OCI-LY1 (cell line): Measurements from ENCODE around the gene SGO2.
"Not testable (repeated sequence)": the region's sequence is repeated elsewhere in the genome, so short reads cannot be mapped to it uniquely, and the experiment has no call there.

Experiments
- H2AFZ ChIP-seq: fragments of 200-600 bp; sonication (generic), shearing (Covaris generic); 2 replicates; pipeline ENCODE4 v1.6.0; 2014; ENCODE audit warnings: antibody characterized with exemption, mild to moderate bottlenecking, low read length
- H3F3A ChIP-seq: fragments of 200-600 bp; sonication (generic), shearing (Covaris generic); 2 replicates; pipeline ENCODE4 v1.6.0; 2014; ENCODE audit warnings: mild to moderate bottlenecking, antibody characterized with exemption, low read length, moderate library complexity; ENCODE audit not compliant: insufficient read depth
- H3K27ac ChIP-seq: fragments of 200-600 bp; sonication (generic); 2 replicates; pipeline ENCODE4 v1.5.1; 2014; ENCODE audit warnings: low read length, mixed run types, mild to moderate bottlenecking, low read depth; ENCODE audit not compliant: poor library complexity, severe bottlenecking
- H3K27me3 ChIP-seq: fragments of 200-600 bp; sonication (generic); 2 replicates; pipeline ENCODE4 v1.6.0; 2014; ENCODE audit warnings: antibody characterized with exemption, mild to moderate bottlenecking, low read length, moderate library complexity; ENCODE audit not compliant: insufficient read depth
- H3K36me3 ChIP-seq: fragments of 200-600 bp; sonication (generic); 2 replicates; pipeline ENCODE4 v1.6.1; 2014; ENCODE audit warnings: mild to moderate bottlenecking, antibody characterized with exemption, low read length, moderate library complexity, mixed read lengths; ENCODE audit not compliant: insufficient read depth
- H3K4me1 ChIP-seq: fragments of 200-600 bp; sonication (generic); 2 replicates; pipeline ENCODE4 v1.5.1; 2014; ENCODE audit warnings: mild to moderate bottlenecking, low read length, moderate library complexity; ENCODE audit not compliant: insufficient read depth, severe bottlenecking
- H3K4me2 ChIP-seq: fragments of 200-600 bp; sonication (generic), shearing (Covaris generic); 2 replicates; pipeline ENCODE4 v1.6.1; 2014; ENCODE audit warnings: low read length
- H3K4me3 ChIP-seq: fragments of 200-600 bp; sonication (generic); 2 replicates; pipeline ENCODE4 v1.5.1; 2014; ENCODE audit warnings: low read length, low read depth, mild to moderate bottlenecking, mixed read lengths; ENCODE audit not compliant: poor library complexity, severe bottlenecking
- H3K79me2 ChIP-seq: fragments of 200-600 bp; shearing (Covaris generic); 2 replicates; pipeline ENCODE4 v1.6.1; 2016; ENCODE audit warnings: mixed run types, low read length, mixed read lengths; ENCODE audit not compliant: insufficient read depth
- H3K9ac ChIP-seq: fragments of 200-600 bp; sonication (generic), shearing (Covaris generic); 2 replicates; pipeline ENCODE4 v1.6.1; 2014; ENCODE audit warnings: mild to moderate bottlenecking, low read length, mixed read lengths
- H3K9me2 ChIP-seq: fragments of 200-600 bp; sonication (generic), shearing (Covaris generic); 2 replicates; pipeline ENCODE4 v1.6.1; 2014; ENCODE audit warnings: low read depth, mild to moderate bottlenecking, low read length, mixed read lengths
- H3K9me3 ChIP-seq: fragments of 200-600 bp; shearing (Covaris generic); 2 replicates; pipeline ENCODE4 v1.6.1; 2014; ENCODE audit warnings: low read length, mixed read lengths
- H4K20me1 ChIP-seq: fragments of 200-600 bp; sonication (generic), shearing (Covaris generic); 2 replicates; pipeline ENCODE4 v1.6.0; 2016; ENCODE audit warnings: mild to moderate bottlenecking, low read length; ENCODE audit not compliant: insufficient read depth
- EZH2 ChIP-seq: fragments of 200-600 bp; sonication (generic), shearing (Covaris generic); IDR thresholded peaks from 2 replicates; pipeline ENCODE4 v1.8.0; 2017; ENCODE audit warnings: borderline replicate concordance, mixed run types, mild to moderate bottlenecking, antibody characterized with exemption, low read length, moderate library complexity, mixed read lengths
- TF ChIP-seq, protein P1 (sequence below): fragments of 200-600 bp; sonication (generic), shearing (Covaris generic); IDR thresholded peaks from 2 replicates; pipeline ENCODE4 v1.5.1; 2017; ENCODE audit warnings: mild to moderate bottlenecking, antibody characterized with exemption, low read length, moderate library complexity, mixed read lengths

Gene SGO2

DNA sequence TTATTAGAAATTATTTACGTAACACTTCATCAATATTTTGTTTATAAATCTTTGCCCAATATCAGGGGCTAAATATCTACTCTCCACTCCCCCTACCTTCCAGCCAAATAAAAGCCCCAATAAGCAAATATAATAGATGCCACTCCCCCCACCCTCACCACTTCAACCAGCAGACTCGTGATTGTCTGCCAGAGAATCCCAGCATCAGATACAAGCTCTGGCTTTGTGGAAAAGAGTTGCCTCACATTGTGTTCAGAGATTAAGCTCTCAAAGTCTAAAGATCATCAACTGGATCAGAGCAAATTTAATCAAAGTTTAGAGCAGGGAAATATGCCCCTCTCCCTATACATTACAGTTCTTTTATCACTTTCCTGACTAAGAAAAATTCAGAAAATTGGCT is 99.3 kb downstream of the SGO2 start:
- Histone ChIP-seq H3K27me3 (no peaks in the 10 kb centered on the region), H3K9me2 (no peaks in the 10 kb centered on the region), H3K36me3 (peaks cover 47% of the 10 kb centered on the region; the same call in 1 of the 2 replicates), H3K4me2 (no peak overlapping the region), H3K4me3 (no peak overlapping the region), H3K79me2 (no peaks in the 10 kb centered on the region), H3K9me3 (no peaks in the 10 kb centered on the region), H3K4me1 (no peaks in the 10 kb centered on the region), H2AFZ (no peak overlapping the region), H3K9ac (no peak overlapping the region), H3F3A (no peaks in the 10 kb centered on the region), H4K20me1 (no peaks in the 10 kb centered on the region), H3K27ac (no peak overlapping the region)
- TF ChIP-seq, protein P1, sequence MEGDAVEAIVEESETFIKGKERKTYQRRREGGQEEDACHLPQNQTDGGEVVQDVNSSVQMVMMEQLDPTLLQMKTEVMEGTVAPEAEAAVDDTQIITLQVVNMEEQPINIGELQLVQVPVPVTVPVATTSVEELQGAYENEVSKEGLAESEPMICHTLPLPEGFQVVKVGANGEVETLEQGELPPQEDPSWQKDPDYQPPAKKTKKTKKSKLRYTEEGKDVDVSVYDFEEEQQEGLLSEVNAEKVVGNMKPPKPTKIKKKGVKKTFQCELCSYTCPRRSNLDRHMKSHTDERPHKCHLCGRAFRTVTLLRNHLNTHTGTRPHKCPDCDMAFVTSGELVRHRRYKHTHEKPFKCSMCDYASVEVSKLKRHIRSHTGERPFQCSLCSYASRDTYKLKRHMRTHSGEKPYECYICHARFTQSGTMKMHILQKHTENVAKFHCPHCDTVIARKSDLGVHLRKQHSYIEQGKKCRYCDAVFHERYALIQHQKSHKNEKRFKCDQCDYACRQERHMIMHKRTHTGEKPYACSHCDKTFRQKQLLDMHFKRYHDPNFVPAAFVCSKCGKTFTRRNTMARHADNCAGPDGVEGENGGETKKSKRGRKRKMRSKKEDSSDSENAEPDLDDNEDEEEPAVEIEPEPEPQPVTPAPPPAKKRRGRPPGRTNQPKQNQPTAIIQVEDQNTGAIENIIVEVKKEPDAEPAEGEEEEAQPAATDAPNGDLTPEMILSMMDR: no peak
- no peak for TF ChIP-seq EZH2

GRCh38 chr2:200625958-200626363 is 100.0 kb downstream of the SGO2 start:
- TF ChIP-seq EZH2: no peak
- TF ChIP-seq, protein P1: no peak
- Histone ChIP-seq H3K4me1 (no peaks in the 10 kb centered on the region), H3K79me2 (no peaks in the 10 kb centered on the region), H3K9me3 (no peaks in the 10 kb centered on the region), H3K9me2 (no peaks in the 10 kb centered on the region), H3K27me3 (no peaks in the 10 kb centered on the region), H3K4me3 (no peak overlapping the region), H3F3A (no peaks in the 10 kb centered on the region), H3K27ac (no peak overlapping the region), H3K4me2 (no peak overlapping the region), H2AFZ (no peak overlapping the region), H3K9ac (no peak overlapping the region), H4K20me1 (no peaks in the 10 kb centered on the region), H3K36me3 (peaks cover 43% of the 10 kb centered on the region; the same call in 1 of the 2 replicates)

DNA sequence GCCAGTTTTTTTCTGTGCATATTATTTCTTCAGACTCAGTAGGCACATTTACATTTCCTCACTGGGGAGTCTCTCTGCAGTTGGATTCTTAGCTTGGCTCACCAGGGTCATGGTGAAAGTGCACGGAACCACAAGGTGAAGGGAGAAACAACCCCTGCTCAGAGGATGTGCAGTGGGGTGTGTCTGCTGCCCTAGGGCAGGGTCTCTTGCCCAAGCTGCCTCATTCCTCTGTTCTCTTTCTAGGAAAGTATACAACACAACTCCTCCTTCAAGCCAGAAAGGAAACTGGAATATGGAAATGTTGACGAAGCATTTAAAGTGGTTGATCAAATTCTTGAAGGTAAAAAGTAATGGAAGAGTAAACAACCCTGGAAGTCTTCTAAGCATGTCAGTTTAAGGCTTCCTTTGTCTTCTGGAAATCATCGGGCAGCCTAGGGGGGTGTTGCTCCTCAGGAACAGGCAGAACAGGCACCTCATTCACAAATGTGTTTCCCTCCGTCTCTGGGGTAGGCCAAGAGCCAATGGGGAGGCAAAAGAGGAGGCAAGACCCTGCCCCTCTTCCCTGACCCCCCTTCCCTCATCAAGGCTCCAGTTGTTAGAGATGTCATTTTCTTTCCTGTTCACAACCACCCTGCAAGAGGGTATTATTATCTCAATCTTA is 101.2 kb downstream of the SGO2 start:
- H3K9ac ChIP-seq: no peak overlapping the region
- H3K9me2 ChIP-seq: no peaks in the 10 kb centered on the region
- no peak overlapping the region for H3K4me3 ChIP-seq
- no peak overlapping the region for H2AFZ ChIP-seq
- H3K4me1 ChIP-seq: no peaks in the 10 kb centered on the region
- no peak overlapping the region for H3K27ac ChIP-seq
- no peaks in the 10 kb centered on the region for H3K79me2 ChIP-seq
- no peak for TF ChIP-seq EZH2
- TF ChIP-seq, protein P1: no peak
- peaks cover 41% of the 10 kb centered on the region; the same call in 1 of the 2 replicates for H3K36me3 ChIP-seq
- no peaks in the 10 kb centered on the region for H3F3A ChIP-seq
- no peaks in the 10 kb centered on the region for H3K9me3 ChIP-seq
- no peak overlapping the region for H3K4me2 ChIP-seq
- no peaks in the 10 kb centered on the region for H3K27me3 ChIP-seq
- H4K20me1 ChIP-seq: no peaks in the 10 kb centered on the region

DNA sequence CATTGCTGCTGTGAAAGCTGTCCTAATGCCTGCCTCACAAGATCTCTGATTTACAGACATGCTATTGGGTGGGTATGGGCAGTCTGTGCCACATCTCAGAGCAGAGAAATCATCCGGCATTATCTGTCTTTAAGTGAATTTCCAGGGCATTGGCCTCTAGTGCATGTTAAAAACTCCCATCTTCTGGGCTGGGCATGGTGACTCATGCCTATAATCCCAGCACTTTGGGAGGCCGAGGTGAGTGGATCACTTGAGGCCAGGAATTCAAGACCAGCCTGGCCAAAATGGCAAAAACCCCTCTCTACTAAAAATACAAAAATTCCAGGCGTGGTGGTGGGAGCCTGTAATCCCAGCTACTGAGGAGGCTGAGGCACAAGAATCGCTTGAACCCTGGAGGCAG is 102.5 kb downstream of the SGO2 start:
- H3K9me2 ChIP-seq, H3K9me3 ChIP-seq, H2AFZ ChIP-seq, H3K4me3 ChIP-seq, H3K27ac ChIP-seq, H3K27me3 ChIP-seq, H4K20me1 ChIP-seq, H3K9ac ChIP-seq, H3K4me1 ChIP-seq, H3K79me2 ChIP-seq, H3F3A ChIP-seq, H3K4me2 ChIP-seq: not testable (repeated sequence)
- peaks cover 46% of the 10 kb centered on the region; the same call in 1 of the 2 replicates for H3K36me3 ChIP-seq
